Measurements from ENCODE around the gene CFAP70.
"Not testable (repeated sequence)": the region's sequence is repeated elsewhere in the genome, so short reads cannot be mapped to it uniquely, and the experiment has no call there.

- not testable (repeated sequence) for TF ChIP-seq CTCF (IDR thresholded peaks at IDR 0.05 in 2 of 3, conservative IDR thresholded peaks at IDR 0.05 in 1 of 3; ENCODE audit: borderline replicate concordance in 1 of 3, insufficient read depth in 1 of 3, low read depth in 2 of 3, low read length in 2 of 3); POLR2A (IDR thresholded peaks at IDR 0.05; ENCODE audit: borderline replicate concordance, extremely low read depth, insufficient read depth, insufficient read length); SP1 (IDR thresholded peaks at IDR 0.05; ENCODE audit: low read depth); EZH2 (IDR thresholded peaks at IDR 0.05); EZH2phosphoT487 (IDR thresholded peaks at IDR 0.05; ENCODE audit: borderline replicate concordance); RAD21 (IDR thresholded peaks at IDR 0.05; ENCODE audit: low read depth); ZFX (IDR thresholded peaks at IDR 0.05); ZNF274 (IDR thresholded peaks at IDR 0.05; ENCODE audit: low read depth, low read length)
- TF ChIP-seq, protein P1, sequence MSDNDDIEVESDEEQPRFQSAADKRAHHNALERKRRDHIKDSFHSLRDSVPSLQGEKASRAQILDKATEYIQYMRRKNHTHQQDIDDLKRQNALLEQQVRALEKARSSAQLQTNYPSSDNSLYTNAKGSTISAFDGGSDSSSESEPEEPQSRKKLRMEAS (IDR thresholded peaks at IDR 0.05) = not testable (repeated sequence)
- TF ChIP-seq, protein P2, sequence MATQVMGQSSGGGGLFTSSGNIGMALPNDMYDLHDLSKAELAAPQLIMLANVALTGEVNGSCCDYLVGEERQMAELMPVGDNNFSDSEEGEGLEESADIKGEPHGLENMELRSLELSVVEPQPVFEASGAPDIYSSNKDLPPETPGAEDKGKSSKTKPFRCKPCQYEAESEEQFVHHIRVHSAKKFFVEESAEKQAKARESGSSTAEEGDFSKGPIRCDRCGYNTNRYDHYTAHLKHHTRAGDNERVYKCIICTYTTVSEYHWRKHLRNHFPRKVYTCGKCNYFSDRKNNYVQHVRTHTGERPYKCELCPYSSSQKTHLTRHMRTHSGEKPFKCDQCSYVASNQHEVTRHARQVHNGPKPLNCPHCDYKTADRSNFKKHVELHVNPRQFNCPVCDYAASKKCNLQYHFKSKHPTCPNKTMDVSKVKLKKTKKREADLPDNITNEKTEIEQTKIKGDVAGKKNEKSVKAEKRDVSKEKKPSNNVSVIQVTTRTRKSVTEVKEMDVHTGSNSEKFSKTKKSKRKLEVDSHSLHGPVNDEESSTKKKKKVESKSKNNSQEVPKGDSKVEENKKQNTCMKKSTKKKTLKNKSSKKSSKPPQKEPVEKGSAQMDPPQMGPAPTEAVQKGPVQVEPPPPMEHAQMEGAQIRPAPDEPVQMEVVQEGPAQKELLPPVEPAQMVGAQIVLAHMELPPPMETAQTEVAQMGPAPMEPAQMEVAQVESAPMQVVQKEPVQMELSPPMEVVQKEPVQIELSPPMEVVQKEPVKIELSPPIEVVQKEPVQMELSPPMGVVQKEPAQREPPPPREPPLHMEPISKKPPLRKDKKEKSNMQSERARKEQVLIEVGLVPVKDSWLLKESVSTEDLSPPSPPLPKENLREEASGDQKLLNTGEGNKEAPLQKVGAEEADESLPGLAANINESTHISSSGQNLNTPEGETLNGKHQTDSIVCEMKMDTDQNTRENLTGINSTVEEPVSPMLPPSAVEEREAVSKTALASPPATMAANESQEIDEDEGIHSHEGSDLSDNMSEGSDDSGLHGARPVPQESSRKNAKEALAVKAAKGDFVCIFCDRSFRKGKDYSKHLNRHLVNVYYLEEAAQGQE (IDR thresholded peaks at IDR 0.05; ENCODE audit: low read depth) = not testable (repeated sequence)
Observed at GRCh38 chr10:73394325-73394724, 35.7 kb upstream of the CFAP70 start.
